Measurements from ENCODE around the gene CA5B.
"Not testable (repeated sequence)": the region's sequence is repeated elsewhere in the genome, so short reads cannot be mapped to it uniquely, and the experiment has no call there.

Gene CA5B

DNA sequence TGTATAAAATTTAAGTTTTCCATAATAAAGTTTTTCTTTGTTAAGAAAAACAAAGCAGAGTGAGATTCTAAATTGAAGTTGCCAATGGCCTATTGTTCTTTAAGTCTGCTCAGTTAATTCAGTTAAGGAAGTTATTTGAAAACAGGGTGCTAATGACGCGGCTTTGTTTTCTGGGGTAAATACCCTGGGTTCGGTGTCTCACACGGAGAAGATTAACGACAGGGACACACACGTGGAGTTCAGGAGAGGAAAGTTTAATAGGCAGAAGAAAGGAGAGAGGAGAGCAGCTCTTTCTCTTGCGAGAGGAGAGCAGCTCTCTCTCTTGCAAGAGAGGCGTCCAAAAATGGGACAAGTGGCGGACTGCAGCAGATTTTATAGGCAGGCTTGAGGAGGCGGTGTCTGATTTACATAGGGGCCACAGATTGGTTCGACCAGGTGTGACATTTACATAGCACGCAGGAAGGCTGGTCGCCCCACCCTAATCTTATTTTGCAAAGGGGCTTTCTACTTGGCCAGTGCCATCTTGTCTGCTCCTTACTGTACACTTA is 9.6 kb downstream of the CA5B start:
- DNase-seq (ENCODE audit: low read depth in 1 of 2, low spot score in 1 of 2), result no peak

- DNase-seq (ENCODE audit: low read depth in 1 of 2, low spot score in 1 of 2), result no peak
Observed at GRCh38 chrX:15748841-15749240, 10.8 kb downstream of the CA5B start.

DNA sequence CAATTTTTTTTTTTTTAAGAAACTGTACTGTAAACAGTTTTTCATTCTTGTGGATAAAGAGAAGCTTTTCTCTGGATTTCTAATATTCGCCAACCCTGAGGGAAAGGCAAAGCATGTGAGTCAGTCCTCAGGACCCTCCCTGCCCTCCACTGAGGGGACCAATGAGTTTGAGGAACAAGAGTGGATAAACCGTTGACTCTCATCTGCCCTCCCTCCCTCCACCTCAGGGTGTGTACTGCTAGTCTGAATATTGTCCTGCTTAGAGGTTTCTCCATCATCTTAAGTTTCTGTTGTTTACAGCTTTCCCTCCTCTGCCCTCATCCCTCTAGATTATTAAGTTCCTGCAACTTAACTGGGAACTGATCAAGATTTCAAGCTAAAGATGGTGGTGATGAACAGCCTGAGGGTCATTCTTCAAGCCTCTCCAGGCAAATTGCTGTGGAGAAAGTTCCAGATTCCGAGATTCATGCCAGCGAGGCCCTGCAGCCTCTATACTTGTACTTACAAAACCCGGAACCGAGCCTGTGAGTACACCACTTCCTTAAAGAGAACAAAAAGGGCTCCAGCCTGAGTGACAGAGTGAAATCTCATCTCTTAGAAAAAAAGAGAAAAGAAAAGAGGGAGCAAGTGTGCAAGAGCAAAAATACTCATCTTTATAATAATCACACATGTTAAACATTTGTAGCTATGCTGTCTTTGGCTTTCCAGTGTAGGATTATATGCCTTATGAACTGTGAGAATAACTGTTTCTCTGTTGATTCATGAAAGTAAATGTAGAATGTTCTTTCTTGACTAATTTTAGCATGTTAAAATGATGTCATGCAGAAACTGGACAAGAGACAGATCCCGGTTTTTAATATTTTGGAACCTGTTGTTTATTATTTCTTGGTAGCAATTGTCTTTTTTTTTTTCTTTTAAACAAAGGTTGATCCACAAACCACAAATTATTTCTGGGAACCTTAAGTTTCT is 11.9 kb downstream of the CA5B start:
- DNase-seq (ENCODE audit: low read depth in 1 of 2, low spot score in 1 of 2), result no peak

GRCh38 chrX:15750611-15751154 is 12.6 kb downstream of the CA5B start:
- DNase-seq (ENCODE audit: low read depth in 1 of 2, low spot score in 1 of 2), result no peak

- DNase-seq (ENCODE audit: low read depth in 1 of 2, low spot score in 1 of 2), result no peak
Observed at GRCh38 chrX:15751155-15751819, 13.2 kb downstream of the CA5B start.

GRCh38 chrX:15755091-15755490 is 17.0 kb downstream of the CA5B start:
- DNase-seq (ENCODE audit: low read depth in 1 of 2, low spot score in 1 of 2), result no peak

DNA sequence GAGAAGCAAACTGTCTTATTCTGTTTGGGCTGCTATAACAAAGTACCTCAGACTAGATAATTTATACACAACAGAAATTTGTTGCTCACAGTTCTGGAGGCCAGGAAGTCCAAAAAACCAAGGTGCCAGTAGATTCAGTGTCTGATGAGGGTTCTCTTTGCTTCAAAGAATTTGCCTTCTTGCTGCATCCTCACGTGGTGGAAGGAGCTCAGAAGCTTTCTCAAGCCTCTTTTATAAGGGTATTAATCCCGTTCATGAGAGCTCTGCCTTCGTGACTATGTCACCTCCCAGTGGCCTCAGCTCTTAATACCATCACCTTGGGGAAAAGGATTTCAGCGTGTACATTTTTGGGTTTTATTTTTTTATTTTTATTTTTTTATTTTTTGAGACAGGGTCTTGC is 20.1 kb downstream of the CA5B start:
- no peak for DNase-seq (ENCODE audit: low read depth in 1 of 2, low spot score in 1 of 2)

DNA sequence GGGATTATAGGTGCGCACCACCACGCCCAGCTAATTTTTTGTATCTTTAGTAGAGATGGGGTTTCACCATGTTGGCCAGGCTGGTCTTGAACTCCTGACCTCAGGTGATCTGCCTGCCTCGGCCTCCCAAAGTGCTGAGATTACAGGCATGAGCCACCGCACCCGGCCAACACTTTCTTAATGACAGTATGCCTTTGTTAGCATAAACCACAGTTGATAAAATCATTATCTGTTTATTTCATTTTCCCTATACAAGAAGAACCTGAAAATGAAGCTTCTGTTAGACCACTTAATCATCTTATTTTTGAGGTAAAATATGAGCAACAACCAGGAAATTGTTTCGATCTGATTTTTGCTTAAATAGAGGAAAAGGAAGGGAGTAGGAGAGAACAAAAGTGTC is 21.8 kb downstream of the CA5B start:
- DNase-seq (ENCODE audit: low read depth in 1 of 2, low spot score in 1 of 2), result not testable (repeated sequence)

GRCh38 chrX:15761564-15762191 is 23.6 kb downstream of the CA5B start:
- DNase-seq (ENCODE audit: low read depth in 1 of 2, low spot score in 1 of 2), result no peak

GRCh38 chrX:15769300-15769954 is 31.4 kb downstream of the CA5B start:
- no peak for DNase-seq (ENCODE audit: low read depth in 1 of 2, low spot score in 1 of 2)

DNA sequence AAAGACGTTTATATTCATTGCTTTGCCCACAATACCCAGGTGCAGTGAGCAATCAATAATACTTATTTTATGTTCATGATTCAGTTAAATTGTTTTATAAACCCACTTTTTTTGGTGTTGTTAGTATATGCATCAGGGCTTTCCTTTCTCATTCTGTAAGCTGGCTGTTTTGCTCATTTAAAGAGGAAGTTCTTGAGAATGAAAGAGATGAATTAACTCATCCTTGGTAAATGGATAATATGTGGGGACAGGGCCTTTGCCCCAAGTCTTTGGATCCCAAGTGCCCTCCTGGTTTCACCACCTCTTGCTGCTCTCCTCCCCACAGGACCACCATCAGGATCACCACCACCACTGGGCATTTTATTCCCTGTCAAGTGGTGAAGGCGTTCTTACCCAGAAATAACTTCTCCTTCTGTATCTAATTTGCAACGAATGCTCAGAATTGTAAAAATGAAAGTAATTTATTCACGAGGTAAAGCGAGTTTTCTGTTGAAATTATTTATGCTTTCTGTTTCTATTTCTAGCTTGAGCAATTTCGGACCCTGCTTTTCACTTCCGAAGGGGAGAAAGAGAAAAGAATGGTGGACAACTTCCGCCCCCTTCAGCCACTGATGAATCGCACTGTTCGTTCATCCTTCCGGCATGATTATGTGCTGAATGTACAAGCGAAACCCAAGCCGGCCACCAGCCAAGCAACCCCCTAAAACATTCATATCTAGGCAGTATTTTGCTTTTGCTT is 44.1 kb downstream of the CA5B start:
- no peak for DNase-seq (ENCODE audit: low read depth in 1 of 2, low spot score in 1 of 2)

DNA sequence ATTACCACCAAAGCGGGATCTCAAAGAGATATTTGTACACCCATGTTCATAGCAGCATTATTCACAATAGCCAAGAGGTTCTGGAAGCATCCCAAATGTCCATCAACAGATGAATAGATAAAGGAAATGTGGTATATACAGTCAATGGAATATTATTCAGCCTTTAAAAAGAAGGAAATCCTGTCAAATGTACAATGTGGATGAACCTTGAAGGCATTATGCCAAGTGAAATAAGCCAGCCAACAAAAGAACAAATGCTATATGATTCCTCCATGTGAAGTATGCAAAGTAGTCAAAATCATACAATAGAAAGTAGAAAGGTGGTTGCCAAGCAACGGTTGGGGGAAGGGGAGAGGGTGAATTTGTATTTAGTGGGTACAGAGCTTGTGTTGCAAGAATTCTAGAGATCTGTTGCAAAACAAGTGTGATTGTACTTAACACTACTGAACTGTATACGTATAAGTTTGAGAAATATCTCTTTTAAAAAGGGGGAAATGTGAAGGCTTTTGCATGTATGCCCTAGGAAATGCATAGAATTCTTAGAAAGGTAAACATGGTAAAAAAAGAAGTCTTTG is 47.2 kb downstream of the CA5B start:
- DNase-seq (ENCODE audit: low read depth in 1 of 2, low spot score in 1 of 2), result no peak

DNA sequence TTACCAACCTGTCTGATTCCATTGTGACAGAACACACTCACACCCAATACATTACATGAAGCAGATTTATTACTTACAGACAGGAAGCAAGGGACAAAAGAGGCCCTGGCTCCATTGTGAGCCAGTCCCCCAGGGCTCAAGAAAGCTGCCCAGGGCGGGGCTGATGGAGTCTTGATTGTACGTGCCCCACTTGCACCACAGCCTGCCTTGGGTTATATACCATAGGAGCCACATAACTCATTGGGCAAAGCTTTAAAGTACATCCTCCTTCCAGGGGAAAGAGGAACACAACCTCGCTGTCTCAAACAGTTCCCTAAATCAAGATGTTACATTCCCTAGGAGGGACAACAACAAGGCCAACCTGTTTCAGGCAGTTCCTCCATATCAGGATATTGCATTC is 48.8 kb downstream of the CA5B start:
- DNase-seq (ENCODE audit: low read depth in 1 of 2, low spot score in 1 of 2), result no peak

DNA sequence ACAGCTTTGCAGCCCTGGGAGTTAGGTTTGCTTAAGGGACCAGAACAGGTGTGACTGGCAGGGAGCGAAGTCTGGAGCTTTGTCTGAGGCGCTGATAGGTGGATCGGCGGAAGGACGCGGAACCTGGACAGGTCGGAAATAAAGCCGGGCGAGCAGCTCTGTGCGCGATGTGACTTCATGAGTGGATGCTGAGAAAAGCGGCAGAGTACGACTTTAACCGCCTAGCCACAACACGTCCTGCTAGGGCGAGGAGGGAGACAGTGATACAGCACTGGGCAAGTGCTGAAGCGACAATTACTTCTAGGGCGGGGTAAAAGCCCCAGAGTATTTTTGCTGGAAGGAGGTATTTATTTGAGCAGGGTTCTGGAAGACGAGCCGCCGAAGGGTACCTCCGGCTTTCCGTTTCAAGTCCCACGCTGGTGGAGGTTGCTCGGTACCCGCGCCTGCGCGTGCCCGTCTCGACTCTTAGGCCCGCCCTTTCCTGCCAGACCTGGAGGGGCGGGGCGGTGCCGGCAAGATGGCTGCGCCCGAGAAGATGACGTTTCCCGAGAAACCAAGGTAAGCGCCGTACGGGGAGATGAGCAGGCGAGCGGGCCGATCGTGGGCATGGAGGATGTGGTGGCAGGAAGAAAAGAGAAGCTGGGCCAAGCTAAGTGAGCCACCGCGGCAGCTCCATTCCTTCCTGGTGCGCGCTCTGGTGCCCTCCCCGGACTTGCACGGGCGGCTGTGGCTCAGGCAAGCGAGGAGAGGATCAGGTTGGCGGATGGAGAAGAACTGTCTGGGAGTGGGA is 52.1 kb downstream of the CA5B start, which contains the start of gene ZRSR2:
ZRSR2 (plus strand) TSS at position 506 of the 790 bp plus-strand sequence; CDS start at position 518, 12 bp downstream.
- peak; percentile 63 to 77 for DNase-seq (ENCODE audit: low read depth in 1 of 2, low spot score in 1 of 2)

GRCh38 chrX:15790769-15791290 is 52.8 kb downstream of the CA5B start:
- no peak for DNase-seq (ENCODE audit: low read depth in 1 of 2, low spot score in 1 of 2)

GRCh38 chrX:15797707-15798106 is 59.6 kb downstream of the CA5B start:
- no peak for DNase-seq (ENCODE audit: low read depth in 1 of 2, low spot score in 1 of 2)

DNA sequence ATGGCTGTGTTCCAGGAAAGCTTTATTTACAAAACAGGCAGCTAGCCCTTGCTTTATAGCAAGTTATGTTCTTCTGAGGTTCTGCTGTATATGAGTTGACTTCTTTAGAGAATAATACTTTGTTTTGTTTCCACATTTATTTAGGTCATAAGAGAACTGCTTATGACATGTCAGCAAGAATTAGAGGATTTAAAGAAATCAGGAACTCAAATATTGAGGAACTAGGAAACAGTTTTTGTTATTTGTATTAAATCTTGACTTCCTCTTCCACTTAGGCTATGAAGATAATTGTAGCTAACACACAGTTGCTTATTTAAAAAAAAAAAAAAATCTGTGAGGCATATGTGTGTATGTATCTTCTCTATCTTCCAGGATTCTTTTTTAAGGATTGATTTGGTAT is 66.5 kb downstream of the CA5B start:
- DNase-seq (ENCODE audit: low read depth in 1 of 2, low spot score in 1 of 2), result no peak

- no peak for DNase-seq (ENCODE audit: low read depth in 1 of 2, low spot score in 1 of 2)
Observed at GRCh38 chrX:15808254-15808653, 70.2 kb downstream of the CA5B start.
